GM19468 (cell line): ENCODE results near the gene RTP2.
A peak's percentile ranks its signal among the peaks of the same experiment; 100 is the strongest.
"Not testable (repeated sequence)": the region's sequence is repeated elsewhere in the genome, so short reads cannot be mapped to it uniquely, and the experiment has no call there.

Source experiments
- ATAC-seq: cut with Tn5 transposase; IDR thresholded peaks from one replicate; pipeline ENCODE4 v1.9.1; 2021; ENCODE audit warnings: mild to moderate bottlenecking, moderate library complexity, moderate number of reproducible peaks; ENCODE audit not compliant: unreplicated experiment; ENCODE audit errors: extremely low read depth

RTP2 gene

GRCh38 chr3:187717572-187717971 lies 15.2 kb upstream of the RTP2 start:
- no peak for ATAC-seq

- ATAC-seq, result peak; percentile 78
Measured at GRCh38 chr3:187714404-187714979, 12.1 kb upstream of the RTP2 start.

GRCh38 chr3:187713504-187713903 lies 11.1 kb upstream of the RTP2 start:
- ATAC-seq, result peak; percentile 44

GRCh38 chr3:187709155-187709554 lies 6.8 kb upstream of the RTP2 start:
- ATAC-seq, result no peak

- no peak for ATAC-seq
Measured at GRCh38 chr3:187708696-187709095, 6.3 kb upstream of the RTP2 start.

GRCh38 chr3:187706971-187707370 lies 4.6 kb upstream of the RTP2 start:
- ATAC-seq, result no peak

GRCh38 chr3:187705164-187705563 lies 2.8 kb upstream of the RTP2 start:
- ATAC-seq, result no peak

- ATAC-seq, result no peak
Measured at GRCh38 chr3:187700249-187700648, 2.1 kb downstream of the RTP2 start.

- ATAC-seq, result no peak
Measured at GRCh38 chr3:187698499-187699399, 3.6 kb downstream of the RTP2 start.

GRCh38 chr3:187696021-187696420 lies 6.3 kb downstream of the RTP2 start:
- no peak for ATAC-seq

- ATAC-seq, result no peak
Measured at GRCh38 chr3:187695449-187695848, 6.9 kb downstream of the RTP2 start.

- ATAC-seq, result no peak
Measured at GRCh38 chr3:187694801-187695200, 7.6 kb downstream of the RTP2 start.

GRCh38 chr3:187693431-187693830 lies 8.9 kb downstream of the RTP2 start:
- no peak for ATAC-seq

GRCh38 chr3:187689984-187690383 lies 12.4 kb downstream of the RTP2 start:
- ATAC-seq, result no peak

GRCh38 chr3:187686621-187687273 lies 15.6 kb downstream of the RTP2 start:
- ATAC-seq, result no peak

- no peak for ATAC-seq
Measured at GRCh38 chr3:187685948-187686347, 16.4 kb downstream of the RTP2 start.

GRCh38 chr3:187684880-187685279 lies 17.5 kb downstream of the RTP2 start:
- no peak for ATAC-seq

- ATAC-seq, result no peak
Measured at GRCh38 chr3:187684444-187684843, 17.9 kb downstream of the RTP2 start.

- not testable (repeated sequence) for ATAC-seq
Measured at GRCh38 chr3:187681756-187682155, 20.6 kb downstream of the RTP2 start.

- peak; percentile 53 for ATAC-seq
Measured at GRCh38 chr3:187679638-187680396, 22.5 kb downstream of the RTP2 start.
